Caco-2 (cell line): ENCODE results near the gene CCR5. TPM values are rescaled to one million over a fixed set of nuclear protein-coding genes. Genes with fewer than 3 reads are reported as not detected.
"Not testable (repeated sequence)": the region's sequence is repeated elsewhere in the genome, so short reads cannot be mapped to it uniquely, and the experiment has no call there.

Experiments used
- BruUV-seq: library from RNA; stranded (reverse); fragments of 400-500 nt; replicated peaks from 2 replicates; lab custom pipeline; 2021; lab: Mats Ljungman, UMichigan
- CTCF ChIA-PET: fragments of 300-600 bp; sonication (Branson Sonifier 250); formaldehyde crosslinking; loops from one replicate; lab custom pipeline; 2022; ENCODE audit warnings: antibody characterized with exemption; lab: Charles Lee
- POLR2A ChIA-PET: fragments of 300-600 bp; sonication (Branson Sonifier 250); formaldehyde crosslinking; loops from one replicate; lab custom pipeline; 2022; ENCODE audit warnings: antibody characterized with exemption; lab: Charles Lee
- DNase-seq, 2 experiments: peaks; one replicate each; pipeline versions ENCODE4 v3.0.0 to v3.0.0-alpha.2; 2020 to 2022
- H3K27me3 ChIP-seq: replicated peaks from 2 replicates; pipeline ENCODE4 v1.6.0; 2011; ENCODE audit warnings: low read length; ENCODE audit not compliant: control insufficient read depth, insufficient read depth
- H3K36me3 ChIP-seq: 2 replicates; pipeline ENCODE4 v1.5.1; 2011; ENCODE audit warnings: low read length; ENCODE audit not compliant: control insufficient read depth, insufficient read depth
- H3K4me1 ChIP-seq: fragments of 250-450 bp; sonication (Bioruptor Pico); 2 replicates; pipeline ENCODE4 v1.5.1; 2020; ENCODE audit warnings: mild to moderate bottlenecking
- H3K4me3 ChIP-seq: 2 replicates; pipeline ENCODE4 v1.5.1; 2011; ENCODE audit warnings: low read depth, mild to moderate bottlenecking, control low read depth, low read length
- H3K9me3 ChIP-seq: fragments of 250-450 bp; sonication (Bioruptor Pico); 2 replicates; pipeline ENCODE4 v1.5.1; 2020; ENCODE audit warnings: mild to moderate bottlenecking, moderate library complexity
- H3K27ac Mint-ChIP-seq: one replicate; pipeline ENCODE4 v1.8.0; 2022; ENCODE audit warnings: mixed read lengths; ENCODE audit not compliant: unreplicated experiment
- H3K27me3 Mint-ChIP-seq: one replicate; pipeline ENCODE4 v1.8.0; 2022; ENCODE audit warnings: mixed read lengths; ENCODE audit not compliant: insufficient read depth, unreplicated experiment
- H3K36me3 Mint-ChIP-seq: one replicate; pipeline ENCODE4 v1.8.0; 2022; ENCODE audit warnings: mild to moderate bottlenecking, mixed read lengths; ENCODE audit not compliant: insufficient read depth, unreplicated experiment
- H3K4me1 Mint-ChIP-seq: one replicate; pipeline ENCODE4 v1.8.0; 2022; ENCODE audit warnings: low read depth, mixed read lengths; ENCODE audit not compliant: unreplicated experiment
- H3K4me3 Mint-ChIP-seq: one replicate; pipeline ENCODE4 v1.8.0; 2022; ENCODE audit warnings: mild to moderate bottlenecking, moderate library complexity, mixed read lengths; ENCODE audit not compliant: unreplicated experiment
- H3K9me3 Mint-ChIP-seq: one replicate; pipeline ENCODE4 v1.8.0; 2022; ENCODE audit warnings: mixed read lengths; ENCODE audit not compliant: unreplicated experiment
- intact Hi-C: fragments of 100-400 bp; cut with micrococcal nuclease; formaldehyde crosslinking; loops from one replicate; pipeline ENCODE4 v1.10.0; 2022; ENCODE audit not compliant: unreplicated experiment
- total RNA-seq: library from RNA; stranded (reverse); gene quantifications from 2 replicates; pipeline ENCODE4 v1.2.3, GENCODE V29; 2022
- TF ChIP-seq, protein P1 (sequence below), 2 experiments: fragments of 200-600 bp in 1 of 2; IDR thresholded peaks; 1 replicate in 1 of 2; 2 replicates in 1 of 2; pipeline versions ENCODE4 v1.5.1 to v1.8.0; 2011 to 2022; ENCODE audit warnings: antibody characterized with exemption in 1 of 2, control low read depth in 1 of 2, inconsistent platforms in 1 of 2, low read depth in 1 of 2, low read length in 1 of 2, mild to moderate bottlenecking in 1 of 2, moderate library complexity in 1 of 2; ENCODE audit not compliant: insufficient read depth in 1 of 2, severe bottlenecking in 1 of 2, unreplicated experiment in 1 of 2

The CCR5 gene
- total RNA-seq, 1 experiment from 2014 or later: not detected

- ChIA-PET POLR2A (no interaction called here), CTCF (no interaction called here)
- Histone ChIP-seq H3K4me3 (no peak overlapping the region), H3K4me1 (no peaks in the 10 kb centered on the region), H3K36me3 (no peaks in the 10 kb centered on the region), H3K27me3 (no peaks in the 10 kb centered on the region), H3K9me3 (no peaks in the 10 kb centered on the region)
- Mint-ChIP-seq H3K4me3 (no peak overlapping the region), H3K36me3 (no peaks in the 10 kb centered on the region), H3K4me1 (no peaks in the 10 kb centered on the region), H3K27ac (no peak overlapping the region), H3K27me3 (peaks cover 3% of the 10 kb centered on the region), H3K9me3 (peaks cover 10% of the 10 kb centered on the region)
- DNase-seq: no peak
- intact Hi-C loops: no loop called here
- TF ChIP-seq, protein P1, sequence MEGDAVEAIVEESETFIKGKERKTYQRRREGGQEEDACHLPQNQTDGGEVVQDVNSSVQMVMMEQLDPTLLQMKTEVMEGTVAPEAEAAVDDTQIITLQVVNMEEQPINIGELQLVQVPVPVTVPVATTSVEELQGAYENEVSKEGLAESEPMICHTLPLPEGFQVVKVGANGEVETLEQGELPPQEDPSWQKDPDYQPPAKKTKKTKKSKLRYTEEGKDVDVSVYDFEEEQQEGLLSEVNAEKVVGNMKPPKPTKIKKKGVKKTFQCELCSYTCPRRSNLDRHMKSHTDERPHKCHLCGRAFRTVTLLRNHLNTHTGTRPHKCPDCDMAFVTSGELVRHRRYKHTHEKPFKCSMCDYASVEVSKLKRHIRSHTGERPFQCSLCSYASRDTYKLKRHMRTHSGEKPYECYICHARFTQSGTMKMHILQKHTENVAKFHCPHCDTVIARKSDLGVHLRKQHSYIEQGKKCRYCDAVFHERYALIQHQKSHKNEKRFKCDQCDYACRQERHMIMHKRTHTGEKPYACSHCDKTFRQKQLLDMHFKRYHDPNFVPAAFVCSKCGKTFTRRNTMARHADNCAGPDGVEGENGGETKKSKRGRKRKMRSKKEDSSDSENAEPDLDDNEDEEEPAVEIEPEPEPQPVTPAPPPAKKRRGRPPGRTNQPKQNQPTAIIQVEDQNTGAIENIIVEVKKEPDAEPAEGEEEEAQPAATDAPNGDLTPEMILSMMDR (IDR thresholded peaks at IDR 0.05; ENCODE audit: insufficient read depth in 1 of 2, low read depth in 1 of 2, low read length in 1 of 2, severe bottlenecking in 1 of 2, unreplicated experiment in 1 of 2): no peak
- BruUV-seq: no TSS peak
Measured at GRCh38 chr3:46325645-46326300, 45.0 kb upstream of the CCR5 start.

DNA sequence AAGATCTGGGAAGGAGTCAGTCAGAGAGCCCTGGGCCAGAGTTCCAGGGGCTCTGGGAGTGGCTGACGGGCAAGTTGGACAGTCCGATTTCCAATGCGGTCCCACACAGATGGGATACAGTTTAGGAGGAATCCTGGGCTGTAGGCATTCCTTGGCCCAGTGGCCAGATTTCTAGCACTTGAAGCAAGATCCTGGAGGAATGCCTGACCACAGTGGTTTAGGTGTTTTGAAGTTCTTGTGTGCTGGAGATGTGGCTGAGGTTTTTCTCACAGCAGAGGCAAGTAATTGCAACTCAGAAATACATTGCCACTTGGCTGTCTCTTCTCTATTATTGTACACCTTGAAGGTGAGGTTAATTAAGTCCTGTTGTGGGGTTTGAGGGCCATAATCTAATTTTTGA lies 40.1 kb upstream of the CCR5 start:
- H3K27me3 Mint-ChIP-seq, H3K27ac Mint-ChIP-seq, CTCF ChIA-PET, intact Hi-C loops, H3K4me1 Mint-ChIP-seq, DNase-seq, H3K4me3 Mint-ChIP-seq, H3K4me3 ChIP-seq, H3K27me3 ChIP-seq, H3K9me3 ChIP-seq, H3K36me3 ChIP-seq, BruUV-seq, H3K36me3 Mint-ChIP-seq, POLR2A ChIA-PET: not testable (repeated sequence)
- H3K9me3 Mint-ChIP-seq: peaks cover 17% of the 10 kb centered on the region
- H3K4me1 ChIP-seq: peaks cover 11% of the 10 kb centered on the region

GRCh38 chr3:46334741-46335478 lies 35.8 kb upstream of the CCR5 start:
- H3K9me3 ChIP-seq: peaks cover 29% of the 10 kb centered on the region
- H3K27ac Mint-ChIP-seq: peak overlapping the region; percentile 62
- H3K4me1 ChIP-seq: peaks cover 17% of the 10 kb centered on the region
- no TSS peak for BruUV-seq
- TF ChIP-seq, protein P1 (IDR thresholded peaks at IDR 0.05; ENCODE audit: insufficient read depth in 1 of 2, low read depth in 1 of 2, low read length in 1 of 2, severe bottlenecking in 1 of 2, unreplicated experiment in 1 of 2): no peak
- no peak overlapping the region for H3K4me3 Mint-ChIP-seq
- no peaks in the 10 kb centered on the region for H3K27me3 Mint-ChIP-seq
- no peaks in the 10 kb centered on the region for H3K27me3 ChIP-seq
- intact Hi-C loops: no loop called here
- ChIA-PET POLR2A (interaction anchor here (0.9 kb wide), 1 partner anchor 171 kb away, joined by 3 read pairs; no protein-coding TSS in a partner anchor), CTCF (no interaction called here)
- H3K36me3 Mint-ChIP-seq: peaks cover 10% of the 10 kb centered on the region
- H3K4me3 ChIP-seq: no peak overlapping the region
- peak in 1 of 2 experiments; percentile 11 for DNase-seq
- no peaks in the 10 kb centered on the region for H3K36me3 ChIP-seq
- peaks cover 8% of the 10 kb centered on the region for H3K4me1 Mint-ChIP-seq
- H3K9me3 Mint-ChIP-seq: peaks cover 33% of the 10 kb centered on the region
